ENCODE data around the gene HOXA9.

DNA sequence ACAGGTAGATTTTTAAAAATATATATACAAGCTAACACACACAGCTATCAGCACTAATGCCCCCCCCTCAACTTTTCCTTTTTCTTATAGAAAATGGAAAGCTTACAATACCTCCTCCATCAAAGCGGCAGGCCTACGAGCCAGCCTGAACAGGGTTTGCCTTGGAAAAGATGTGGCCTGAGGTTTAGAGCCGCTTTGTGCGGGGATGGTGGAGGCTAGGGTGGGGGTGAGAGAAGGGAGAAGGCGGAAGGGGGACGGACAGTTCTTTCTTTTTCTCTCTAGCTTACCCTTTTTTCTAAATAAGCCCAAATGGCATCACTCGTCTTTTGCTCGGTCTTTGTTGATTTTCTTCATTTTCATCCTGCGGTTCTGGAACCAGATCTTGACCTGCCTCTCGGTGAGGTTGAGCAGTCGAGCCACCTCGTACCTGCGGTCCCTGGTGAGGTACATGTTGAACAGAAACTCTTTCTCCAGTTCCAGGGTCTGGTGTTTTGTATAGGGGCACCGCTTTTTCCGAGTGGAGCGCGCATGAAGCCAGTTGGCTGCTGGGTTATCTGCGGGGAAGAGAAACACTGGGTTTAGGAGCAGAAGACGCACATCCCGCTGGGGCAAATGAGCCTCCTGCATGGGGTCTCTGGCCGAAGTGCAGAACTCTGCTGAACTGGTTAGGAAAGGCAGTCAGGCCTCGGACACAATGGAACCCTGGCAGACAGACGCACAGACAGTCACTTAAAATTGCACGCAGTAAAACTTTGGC, 1.9 kb downstream of the HOXA9 start:
- no peak for TF ChIP-seq POLR2A (IDR thresholded peaks at IDR 0.05; ENCODE audit: low read length)
- TF ChIP-seq, protein P1, sequence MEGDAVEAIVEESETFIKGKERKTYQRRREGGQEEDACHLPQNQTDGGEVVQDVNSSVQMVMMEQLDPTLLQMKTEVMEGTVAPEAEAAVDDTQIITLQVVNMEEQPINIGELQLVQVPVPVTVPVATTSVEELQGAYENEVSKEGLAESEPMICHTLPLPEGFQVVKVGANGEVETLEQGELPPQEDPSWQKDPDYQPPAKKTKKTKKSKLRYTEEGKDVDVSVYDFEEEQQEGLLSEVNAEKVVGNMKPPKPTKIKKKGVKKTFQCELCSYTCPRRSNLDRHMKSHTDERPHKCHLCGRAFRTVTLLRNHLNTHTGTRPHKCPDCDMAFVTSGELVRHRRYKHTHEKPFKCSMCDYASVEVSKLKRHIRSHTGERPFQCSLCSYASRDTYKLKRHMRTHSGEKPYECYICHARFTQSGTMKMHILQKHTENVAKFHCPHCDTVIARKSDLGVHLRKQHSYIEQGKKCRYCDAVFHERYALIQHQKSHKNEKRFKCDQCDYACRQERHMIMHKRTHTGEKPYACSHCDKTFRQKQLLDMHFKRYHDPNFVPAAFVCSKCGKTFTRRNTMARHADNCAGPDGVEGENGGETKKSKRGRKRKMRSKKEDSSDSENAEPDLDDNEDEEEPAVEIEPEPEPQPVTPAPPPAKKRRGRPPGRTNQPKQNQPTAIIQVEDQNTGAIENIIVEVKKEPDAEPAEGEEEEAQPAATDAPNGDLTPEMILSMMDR (IDR thresholded peaks at IDR 0.05) = no peak
- no peak for TF ChIP-seq KDM5A (IDR thresholded peaks at IDR 0.05)
- TF ChIP-seq SREBF2 (IDR thresholded peaks at IDR 0.05) = no peak
- TF ChIP-seq REST (IDR thresholded peaks at IDR 0.05) = no peak
- TF ChIP-seq POLR2AphosphoS2 (conservative IDR thresholded peaks at IDR 0.05; ENCODE audit: low read length) = no peak
- TF ChIP-seq RAD21 (conservative IDR thresholded peaks at IDR 0.05 in 1 of 2, IDR thresholded peaks at IDR 0.05 in 1 of 2) = no peak
- TF ChIP-seq PHF8 (IDR thresholded peaks at IDR 0.05; ENCODE audit: borderline replicate concordance, low read depth) = no peak

Measured in A549 (cell line).